ENCODE results near the gene MYOM1.
"Not testable (repeated sequence)": the region's sequence is repeated elsewhere in the genome, so short reads cannot be mapped to it uniquely, and the experiment has no call there.

MYOM1 gene

DNA sequence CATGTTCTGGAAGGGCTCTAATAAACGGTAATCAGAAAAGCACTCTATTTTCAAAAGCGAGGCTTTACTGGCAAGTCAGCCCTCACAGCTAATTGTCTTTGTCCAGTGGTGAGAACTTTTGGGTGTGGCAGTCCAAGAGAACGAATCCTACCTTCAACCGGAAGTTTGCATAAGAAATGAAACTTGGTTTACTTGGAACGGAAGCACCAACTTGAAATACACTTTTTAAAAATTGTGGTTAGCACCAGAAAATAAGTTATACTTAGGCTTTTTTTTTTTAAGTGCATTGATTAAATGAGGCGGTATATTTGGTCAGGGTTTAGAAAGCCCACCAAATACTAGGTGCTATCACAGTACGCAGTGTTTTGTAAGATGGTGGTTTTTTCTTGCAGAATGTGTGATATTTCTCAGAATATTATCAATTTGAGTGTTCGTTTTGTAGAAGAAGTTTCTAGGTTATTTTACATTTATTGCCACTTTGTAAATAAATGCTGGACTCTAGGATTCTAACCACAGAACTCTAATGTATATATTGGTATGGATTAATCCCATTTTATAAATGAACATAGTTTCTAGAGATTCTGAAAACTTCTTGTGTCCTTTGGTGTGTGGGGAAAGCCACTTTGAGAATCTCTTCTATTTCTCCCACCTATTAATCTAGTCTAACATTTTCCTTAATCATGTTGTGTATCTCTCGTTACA is 29.0 kb upstream of the MYOM1 start:
- DNase-seq: peak; percentile 15

DNA sequence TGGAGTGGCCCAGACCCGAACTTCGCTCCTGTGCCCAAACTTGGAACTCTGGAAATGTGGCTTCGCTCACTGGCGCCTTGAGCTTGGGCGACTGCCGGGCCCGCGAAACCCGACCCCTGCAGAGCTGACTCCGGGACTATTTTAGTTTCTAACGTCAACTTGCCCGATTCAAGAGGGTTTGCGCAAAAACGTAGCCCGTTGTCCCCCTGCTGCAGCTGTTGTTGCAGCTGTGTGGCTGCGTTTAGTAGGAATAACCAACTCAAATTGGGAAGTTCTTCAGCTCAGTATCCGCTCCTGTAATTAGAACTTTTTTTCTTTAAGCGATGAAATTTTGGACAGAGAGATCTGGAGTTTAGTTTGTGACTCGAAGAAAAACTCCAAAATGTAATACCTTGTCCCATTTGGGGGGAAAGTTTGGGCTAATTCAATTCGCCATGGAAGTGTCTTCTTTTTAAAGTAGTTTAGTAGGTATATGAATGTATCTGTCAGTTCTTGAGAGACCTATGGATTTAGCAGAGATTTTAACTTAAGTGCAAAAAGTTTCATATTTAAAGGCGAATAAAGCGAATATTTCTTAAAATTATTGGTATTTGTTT is 28.4 kb upstream of the MYOM1 start:
- no peak for DNase-seq

DNA sequence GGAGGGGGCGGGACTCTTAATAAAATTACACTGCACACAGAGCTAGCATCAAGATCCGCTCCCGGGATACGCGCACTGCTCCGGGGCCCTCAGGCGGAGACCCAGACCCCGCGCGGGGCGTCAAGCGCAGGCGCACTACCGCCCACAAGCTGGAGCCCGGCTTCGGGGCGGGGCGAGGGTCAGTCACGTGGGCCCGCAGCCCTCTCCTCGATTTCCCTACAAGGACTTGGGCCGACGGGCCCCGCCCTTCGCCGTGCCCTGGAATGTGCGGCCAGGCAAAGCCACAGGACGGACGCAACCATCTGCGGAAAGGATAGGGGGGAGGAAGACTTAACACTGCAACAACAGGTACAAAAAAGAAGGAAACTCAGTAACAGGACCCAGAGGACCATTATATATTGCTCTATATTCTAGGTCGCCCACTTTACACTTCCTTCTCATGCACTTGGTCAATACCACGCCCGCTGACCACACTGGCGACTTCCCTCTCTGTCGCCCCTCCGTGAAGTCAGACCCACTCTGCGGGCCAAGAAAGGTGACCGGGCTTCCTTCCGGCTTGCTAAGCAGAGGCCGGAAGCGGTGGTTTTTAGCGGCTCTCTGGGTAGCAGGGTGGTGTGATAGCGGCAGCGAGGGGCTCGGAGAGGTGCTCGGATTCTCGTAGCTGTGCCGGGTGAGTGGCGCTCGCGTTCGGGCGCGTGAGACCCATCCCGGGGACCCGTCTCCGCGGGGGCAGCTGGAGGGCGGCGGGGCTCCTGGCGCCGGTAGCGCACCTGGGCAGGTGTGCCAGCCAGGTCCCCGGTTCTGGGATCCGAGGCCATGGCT is 27.7 kb upstream of the MYOM1 start, which contains the start of gene MYL12A:
Gene MYL12A, plus strand, starts transcription at position 562 of the 822 bp plus-strand sequence. CDS start 5,447 bp downstream, outside the sequence.
- DNase-seq: peak; percentile 99

DNA sequence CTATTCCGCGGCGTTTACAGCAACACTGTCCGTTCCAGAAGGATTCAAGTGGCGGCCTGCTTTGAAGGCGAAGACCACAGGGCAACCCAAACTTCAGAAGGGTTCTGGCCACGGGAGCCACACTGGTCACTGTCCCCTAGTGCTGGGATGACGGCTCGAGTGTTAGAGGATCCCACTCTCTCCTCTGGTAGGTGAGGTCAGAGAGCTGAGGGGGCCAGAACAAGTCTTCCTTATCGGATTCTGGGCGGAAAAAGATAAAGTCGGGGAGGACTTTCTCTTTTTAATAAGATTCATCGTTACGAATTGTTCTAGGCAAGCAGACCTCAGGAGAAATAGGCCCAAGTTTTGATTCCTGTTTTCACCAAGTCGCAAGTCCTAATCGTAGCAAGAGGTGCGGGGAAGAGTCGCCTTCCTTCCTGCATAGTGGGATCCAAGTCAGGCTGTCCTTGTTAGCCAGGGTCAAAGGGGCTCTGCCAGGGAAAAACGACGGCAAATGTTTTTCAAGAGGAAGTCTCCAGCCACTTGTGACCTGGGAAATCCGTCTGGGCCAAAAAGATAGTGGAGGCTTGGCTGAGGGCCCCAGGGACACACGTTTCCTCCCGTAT is 27.0 kb upstream of the MYOM1 start:
- peak; percentile 24 for DNase-seq

DNA sequence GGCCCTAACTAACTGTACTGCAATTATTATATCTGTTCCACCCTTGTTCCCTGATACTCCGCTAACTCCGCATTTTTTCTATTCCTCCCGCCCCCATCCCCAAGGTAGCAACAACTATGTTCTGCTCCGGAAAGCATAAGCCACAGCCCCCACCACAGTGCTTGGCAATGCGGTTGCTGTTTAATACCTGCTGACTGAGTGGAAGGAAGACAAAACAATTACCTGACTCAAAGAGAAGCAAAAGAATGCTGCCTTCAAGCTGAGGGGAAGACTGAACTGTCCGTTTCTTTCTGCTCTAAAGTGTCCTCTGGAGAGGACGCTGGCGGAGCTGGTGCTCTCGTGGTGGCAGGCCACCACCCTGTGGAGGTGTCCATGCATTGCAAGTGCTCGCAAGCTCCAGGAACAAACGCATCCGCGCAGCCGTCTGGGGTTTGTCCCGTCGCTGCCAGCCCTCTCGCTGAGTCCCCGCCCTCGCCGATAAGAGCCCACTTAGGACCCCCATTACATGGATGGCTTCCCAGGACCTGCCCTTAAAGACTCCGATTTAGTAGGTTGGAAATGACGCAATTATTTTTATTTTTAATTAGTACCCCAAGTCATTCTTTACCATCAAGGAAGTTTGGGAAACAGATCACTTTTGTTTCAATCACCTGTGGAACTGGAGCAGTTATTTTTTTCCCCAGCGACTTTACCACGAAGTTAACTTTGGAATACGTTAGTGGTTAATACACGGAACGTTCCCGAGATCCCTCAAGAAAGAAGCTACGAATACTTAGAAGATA is 26.3 kb upstream of the MYOM1 start:
- DNase-seq: peak; percentile 89

DNA sequence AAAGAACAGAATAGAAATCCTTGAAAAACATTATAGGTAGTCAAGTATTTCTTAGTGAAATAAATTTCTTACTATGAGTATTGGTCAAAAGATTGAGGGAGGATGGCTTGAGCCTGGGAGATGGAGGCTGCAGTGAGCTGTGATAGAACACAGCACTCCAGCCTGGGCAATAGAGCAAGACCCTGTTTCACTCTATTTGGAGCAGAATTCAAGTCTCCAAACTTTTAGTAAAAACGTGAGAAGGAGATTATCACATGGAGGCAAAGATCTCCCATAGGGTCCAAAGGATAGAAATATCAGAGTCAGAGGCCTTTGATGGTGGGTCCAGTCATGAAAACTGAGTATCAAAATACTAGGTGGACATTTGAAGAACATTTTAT is 25.4 kb upstream of the MYOM1 start:
- DNase-seq: no peak

DNA sequence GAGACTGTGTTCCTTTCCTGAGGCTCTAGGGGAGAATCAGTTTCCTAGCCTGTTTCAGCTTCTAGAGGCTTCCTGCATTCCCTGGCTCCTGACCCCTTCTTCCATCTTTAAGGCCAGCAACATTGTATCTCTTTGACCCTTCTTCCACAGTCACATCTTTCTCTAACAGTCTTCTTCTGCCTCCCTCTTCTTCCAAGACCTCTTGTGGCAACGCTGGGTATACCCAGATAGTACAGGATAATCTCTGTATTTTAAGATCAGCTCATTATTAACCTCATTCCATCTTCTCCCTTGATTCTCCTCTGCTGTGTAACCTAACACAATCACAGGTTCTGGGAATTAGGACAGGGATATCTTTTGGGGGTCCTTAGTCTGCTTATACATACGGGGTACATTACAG is 19.0 kb upstream of the MYOM1 start:
- DNase-seq: no peak

DNA sequence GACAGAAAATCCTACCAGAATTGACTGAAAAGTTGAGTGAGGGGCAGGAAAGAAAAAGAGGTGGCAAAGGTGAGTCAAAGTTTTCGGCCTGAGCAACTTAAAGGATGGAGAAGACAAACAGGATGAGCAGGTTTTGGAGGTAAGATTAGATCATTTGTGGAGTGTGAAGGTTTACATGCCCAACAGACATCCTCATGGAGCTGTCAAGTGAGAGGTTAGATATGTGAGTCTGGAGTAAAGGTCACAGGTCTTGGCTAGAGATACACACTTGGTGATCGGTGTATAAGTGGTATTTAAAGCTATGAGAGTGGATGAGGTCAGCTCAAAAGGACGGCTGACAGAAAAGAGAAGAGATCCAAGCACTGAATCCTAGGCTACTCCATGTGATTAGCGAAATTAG is 16.7 kb upstream of the MYOM1 start:
- no peak for DNase-seq

DNA sequence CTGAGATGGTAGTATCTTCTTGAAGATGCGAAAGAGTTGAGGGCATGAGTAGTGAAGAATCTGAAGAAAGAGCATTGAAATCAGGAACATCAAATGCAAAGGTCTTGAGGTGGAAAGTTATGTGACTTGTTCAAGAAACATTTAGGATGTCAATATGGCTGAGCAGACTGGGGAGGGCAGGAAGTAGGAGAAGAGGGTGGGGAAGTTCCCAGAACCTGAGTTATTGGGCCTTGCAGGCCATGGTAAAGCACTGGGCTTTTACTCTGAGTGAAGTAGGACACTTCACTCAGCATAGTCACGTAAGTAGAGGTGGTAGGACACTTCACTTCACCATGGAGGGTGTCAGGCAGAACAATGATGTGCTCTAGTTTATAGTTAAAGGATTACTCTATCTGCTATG is 16.1 kb upstream of the MYOM1 start:
- DNase-seq: no peak

DNA sequence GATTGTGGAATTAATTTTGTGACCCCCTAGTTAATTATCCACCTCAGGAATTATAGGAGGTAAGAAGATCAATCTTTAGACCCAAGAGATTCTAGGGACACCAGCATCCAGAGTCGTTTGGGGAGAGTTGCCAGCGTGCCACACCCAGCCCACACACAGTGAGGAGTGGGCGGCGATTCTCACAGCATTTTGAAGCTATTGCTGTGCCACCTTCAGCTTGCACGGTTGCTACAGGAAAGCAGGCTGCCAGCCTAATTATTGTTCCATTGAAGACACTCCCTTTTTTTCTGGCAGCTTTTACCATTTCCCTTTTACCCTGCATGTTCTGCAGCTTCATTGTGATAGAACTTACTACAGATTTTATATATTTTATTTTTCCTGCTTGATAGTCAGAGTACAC is 14.7 kb upstream of the MYOM1 start:
- peak; percentile 8 for DNase-seq

DNA sequence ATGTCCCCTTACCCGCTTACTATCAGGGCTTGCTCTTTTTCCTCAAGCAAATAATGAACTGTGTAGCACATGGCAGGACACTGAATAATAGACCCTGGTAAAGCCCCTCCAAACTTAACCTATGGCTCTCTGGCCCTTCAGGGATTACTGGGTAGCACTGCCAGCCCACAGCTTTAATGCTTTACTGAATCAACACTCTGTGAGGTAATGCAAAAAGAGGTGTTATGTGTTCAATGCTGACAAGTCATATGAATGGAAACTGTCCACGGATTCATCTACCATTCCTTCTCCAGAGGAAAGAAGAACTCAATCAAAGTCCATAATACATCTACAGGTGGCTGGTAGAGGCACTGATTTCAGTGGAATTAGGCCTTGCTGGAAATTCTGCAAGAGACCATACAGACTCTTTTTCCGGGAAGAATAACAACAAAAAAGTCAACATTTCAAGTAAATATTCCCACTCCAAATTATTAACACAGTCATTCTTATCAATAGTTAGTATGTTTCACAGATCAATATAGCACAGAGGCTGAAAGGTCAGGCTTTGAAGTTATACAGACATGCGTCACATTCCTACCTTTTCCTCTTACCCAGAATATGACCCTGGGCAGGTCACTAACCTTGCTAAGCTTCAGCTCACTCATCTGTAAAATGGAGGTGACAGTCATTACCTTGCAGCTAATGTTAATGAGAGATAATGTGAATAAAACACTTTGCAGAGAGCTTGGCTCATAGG is 13.8 kb upstream of the MYOM1 start:
- no peak for DNase-seq

DNA sequence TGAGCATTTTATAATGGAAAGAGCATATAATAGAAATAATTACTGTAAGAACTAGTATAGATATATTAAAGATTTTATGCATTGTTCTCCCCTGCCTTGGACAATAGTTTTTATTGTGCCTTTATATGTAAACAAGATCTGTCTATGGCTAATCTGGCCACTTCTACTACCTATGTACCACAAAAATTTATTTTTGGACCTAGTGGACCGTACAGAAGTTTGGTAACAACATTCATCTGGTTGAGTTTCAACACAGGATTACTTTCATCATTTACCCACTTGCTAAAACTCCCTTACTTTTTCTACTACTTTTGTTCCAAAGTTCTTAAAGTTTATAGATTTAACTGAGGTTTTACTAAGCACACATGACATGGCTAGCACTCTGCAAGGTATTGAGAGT is 13.2 kb upstream of the MYOM1 start:
- no peak for DNase-seq

DNA sequence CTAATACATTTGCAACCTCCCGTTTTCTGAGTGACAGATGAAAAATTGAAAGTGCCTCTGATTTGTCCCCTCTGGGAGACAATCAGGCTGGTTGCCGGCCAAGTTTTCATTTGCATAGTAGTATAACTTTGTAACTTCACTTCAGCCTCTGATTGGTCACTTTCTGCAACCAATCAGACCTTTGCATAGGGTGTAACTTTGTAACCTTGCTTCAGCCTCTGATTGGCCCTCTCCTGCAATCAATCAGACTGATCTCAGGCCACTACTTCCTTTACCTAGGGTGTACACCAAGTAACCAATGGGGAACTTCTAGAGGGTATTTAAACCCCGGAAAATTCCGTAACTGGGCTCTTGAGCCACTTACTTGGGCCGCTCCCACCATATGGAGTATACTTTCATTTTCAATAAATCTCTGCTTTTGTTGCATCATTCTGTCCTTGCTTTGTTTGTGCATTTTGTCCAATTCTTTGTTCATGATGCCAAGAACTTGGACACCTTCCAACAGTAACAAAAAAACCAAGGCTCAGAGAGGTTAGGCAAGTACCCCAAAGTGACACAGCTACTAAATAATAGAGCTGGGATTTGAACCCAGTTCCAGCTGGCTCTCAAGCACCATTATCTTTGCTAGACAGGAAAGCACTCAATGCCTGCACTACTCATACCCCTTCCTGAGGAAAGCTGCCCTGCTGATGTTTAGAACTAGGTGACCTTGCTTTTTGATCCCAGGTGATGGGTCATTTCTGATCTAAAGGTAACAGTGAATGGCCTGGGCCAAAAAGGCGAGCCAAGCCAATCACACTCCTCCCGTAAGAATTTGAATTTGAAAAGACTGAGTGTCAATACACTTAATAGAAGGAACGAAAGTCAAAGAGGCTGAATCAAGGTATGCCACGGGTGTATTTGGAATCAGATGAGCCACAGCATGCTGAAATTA is 10.9 kb upstream of the MYOM1 start:
- no peak for DNase-seq

DNA sequence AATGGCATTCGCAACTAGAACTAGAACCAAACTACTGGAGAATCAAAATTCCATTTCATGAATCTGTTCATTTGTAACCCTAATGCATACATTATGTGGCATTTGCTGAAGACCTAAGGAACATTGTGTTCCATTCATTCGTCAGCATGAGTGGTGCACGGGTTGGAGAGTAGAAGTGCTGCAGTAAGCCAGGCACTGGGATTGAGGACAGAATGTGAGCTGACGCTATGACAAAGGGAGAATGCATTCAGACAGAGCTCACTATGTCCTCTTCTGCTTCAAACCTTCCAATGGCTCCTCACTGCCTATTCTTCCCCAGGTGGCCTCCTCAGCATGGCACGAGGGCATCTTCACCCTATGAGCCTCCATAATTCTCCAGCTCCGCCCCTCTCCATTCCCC is 6.3 kb upstream of the MYOM1 start:
- DNase-seq: no peak

DNA sequence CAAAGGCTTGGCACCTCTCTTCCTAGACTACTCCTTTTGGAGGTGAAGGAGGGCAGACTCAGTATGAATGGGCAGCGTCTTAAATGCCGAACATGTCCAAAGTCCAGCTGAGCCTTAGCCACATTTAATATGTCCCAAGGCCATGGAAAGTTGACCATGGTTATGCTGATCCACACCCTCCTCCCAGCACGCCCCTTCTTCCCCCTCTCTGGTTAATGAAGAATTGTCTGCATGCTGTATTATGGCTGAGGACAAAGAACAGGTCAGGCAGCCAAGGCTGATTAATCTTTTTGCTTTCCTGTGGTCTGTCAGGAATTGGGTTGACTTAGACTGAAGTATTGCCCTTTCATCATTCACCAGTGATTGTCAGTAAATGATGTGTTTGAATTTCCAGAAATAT is 5.8 kb upstream of the MYOM1 start:
- no peak for DNase-seq

DNA sequence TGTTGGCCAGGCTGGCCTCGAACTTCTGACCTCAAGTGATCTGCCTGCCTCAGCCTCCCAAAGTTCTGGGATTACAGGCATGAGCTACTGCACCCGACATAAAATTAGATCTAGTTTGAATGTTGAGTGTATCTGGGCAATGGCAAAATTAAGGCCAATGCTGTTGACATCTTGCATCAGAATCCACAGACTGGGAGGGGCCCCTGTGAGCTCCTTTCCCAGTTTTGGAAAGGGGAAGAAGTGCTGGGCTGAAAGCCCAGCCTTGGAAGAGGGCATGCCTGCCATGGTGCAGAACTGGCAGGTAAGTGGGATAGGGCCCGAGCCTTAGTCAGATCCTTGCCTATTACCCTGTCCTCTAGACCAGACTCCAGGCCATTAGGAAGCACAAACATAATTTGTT is 4.5 kb upstream of the MYOM1 start:
- DNase-seq: no peak

DNA sequence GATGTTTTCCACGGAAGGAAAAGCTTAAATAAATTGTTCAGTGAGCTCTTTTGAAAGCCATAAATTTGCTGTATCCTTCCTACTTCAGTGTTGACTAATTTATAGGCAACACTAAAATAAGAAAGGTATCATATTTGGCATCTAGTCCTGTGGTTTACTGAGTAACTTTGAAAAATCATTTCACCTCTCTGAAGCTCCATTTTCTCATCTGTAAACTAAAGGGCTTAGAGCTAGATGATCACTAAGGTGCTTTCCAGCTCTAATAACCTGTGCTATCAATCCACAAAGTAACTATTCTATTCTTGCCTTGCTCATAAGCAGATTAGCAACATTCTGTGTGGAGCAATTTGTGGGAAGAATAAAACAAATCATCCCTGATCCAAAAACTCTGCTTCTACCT is 3.6 kb upstream of the MYOM1 start:
- no peak for DNase-seq

DNA sequence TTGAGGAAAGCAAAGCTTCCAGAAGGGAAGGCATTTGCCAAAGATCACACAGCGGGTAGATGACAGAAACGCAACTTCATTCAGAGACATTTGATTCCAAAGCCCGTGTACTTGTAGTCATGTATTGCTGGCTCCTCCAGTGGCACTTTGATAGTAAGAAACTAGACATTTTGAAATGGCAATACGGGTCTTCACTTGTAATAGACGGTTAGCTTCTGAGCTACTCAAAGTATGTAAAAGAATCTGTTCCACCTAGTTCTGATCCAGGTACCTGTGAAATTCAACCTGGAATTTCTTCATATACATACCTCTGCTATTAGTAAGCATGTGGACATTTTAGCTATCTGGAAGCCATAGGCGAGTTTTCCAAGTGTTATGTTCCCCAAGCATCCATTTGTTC is 1.7 kb upstream of the MYOM1 start:
- DNase-seq: no peak

DNA sequence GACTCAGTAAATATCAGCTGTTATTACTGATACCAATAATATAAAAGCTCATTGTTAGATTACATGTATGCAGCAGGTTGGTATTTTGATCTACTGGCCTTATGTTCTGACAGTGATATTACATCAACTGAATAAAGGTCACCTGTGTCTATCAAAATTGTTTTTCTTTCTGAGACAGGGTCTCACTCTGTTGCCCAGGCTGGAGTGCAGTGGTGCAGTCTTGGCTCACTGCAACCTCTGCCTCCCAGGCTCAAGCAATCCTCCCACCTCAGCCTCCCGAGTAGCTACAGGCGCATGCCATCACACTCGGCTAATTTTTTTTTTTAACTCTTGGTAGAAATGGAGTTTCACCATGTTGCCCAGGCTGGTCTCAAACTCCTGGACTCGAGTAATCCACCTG is 1.1 kb upstream of the MYOM1 start:
- not testable (repeated sequence) for DNase-seq

DNA sequence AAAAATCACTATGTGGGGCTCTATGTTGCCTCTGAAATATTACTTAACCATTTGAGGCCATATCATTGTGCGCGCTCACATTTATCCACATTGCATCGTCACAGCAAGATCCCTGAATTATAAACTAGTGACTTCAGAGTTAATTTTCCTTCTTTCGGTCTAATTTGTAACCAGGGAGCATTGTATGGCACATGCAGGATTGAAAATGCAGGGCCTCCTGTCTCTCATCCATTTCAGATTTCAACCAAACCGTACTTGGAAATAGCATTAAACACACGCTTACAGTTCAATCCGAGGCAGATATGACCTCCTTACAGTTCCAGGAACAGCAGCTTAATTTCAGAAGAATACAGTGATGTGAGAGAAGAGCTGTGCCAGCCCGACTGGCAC is 532 bp downstream of the MYOM1 start:
- no peak for DNase-seq

DNA sequence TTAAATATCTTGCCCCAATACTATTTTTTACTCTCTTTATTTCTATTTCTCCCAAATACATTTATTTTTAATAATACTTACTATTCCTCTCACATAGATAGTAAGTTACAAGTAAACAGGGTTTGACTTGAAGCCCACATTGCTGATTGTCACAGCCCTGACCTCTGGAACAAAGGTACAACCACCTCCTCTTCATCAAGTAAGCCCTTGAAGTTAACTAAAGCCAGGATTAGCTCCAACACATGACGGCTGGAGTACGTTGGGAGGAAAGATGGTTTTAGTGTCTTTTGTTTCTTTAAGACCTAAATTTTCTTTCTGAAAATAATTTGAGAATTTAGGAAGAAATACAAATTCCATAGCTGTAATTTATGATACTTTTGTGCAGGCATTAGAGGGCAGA is 949 bp downstream of the MYOM1 start:
- no peak for DNase-seq

Measured in stimulated activated CD4-positive, alpha-beta T cell treated with anti-CD3 and anti-CD28 coated beads, Interleukin-15, amount 100 ng/mL, for 24 hours (primary cell).